MM.1S (cell line): ENCODE results near the gene TBL1XR1.
A peak's percentile ranks its signal among the peaks of the same experiment; 100 is the strongest.

Experiments
- DNase-seq: peaks from one replicate; pipeline ENCODE4 v3.0.0-alpha.2; 2015
- H2AFZ ChIP-seq: fragments of 300-600 bp; sonication (generic); 2 replicates; pipeline ENCODE4 v1.6.0; 2016; ENCODE audit warnings: antibody characterized with exemption, low read length
- H3F3A ChIP-seq: fragments of 300-600 bp; sonication (generic); 2 replicates; pipeline ENCODE4 v1.6.1; 2016; ENCODE audit warnings: mild to moderate bottlenecking, antibody characterized with exemption, low read length, moderate library complexity, mixed read lengths; ENCODE audit not compliant: insufficient read depth
- H3K27ac ChIP-seq: fragments of 300-600 bp; sonication (generic); 2 replicates; pipeline ENCODE4 v1.5.1; 2016; ENCODE audit warnings: mild to moderate bottlenecking, low read length
- H3K27me3 ChIP-seq: fragments of 300-600 bp; sonication (generic); replicated peaks from 2 replicates; pipeline ENCODE4 v1.6.0; 2016; ENCODE audit warnings: low read length; ENCODE audit not compliant: insufficient read depth
- H3K36me3 ChIP-seq: fragments of 300-600 bp; sonication (generic); replicated peaks from 2 replicates; pipeline ENCODE4 v1.6.1; 2016; ENCODE audit warnings: mild to moderate bottlenecking, low read length, mixed read lengths; ENCODE audit not compliant: insufficient read depth
- H3K4me1 ChIP-seq: fragments of 300-600 bp; sonication (generic); 2 replicates; pipeline ENCODE4 v1.6.1; 2016; ENCODE audit warnings: low read length, mixed read lengths
- H3K4me2 ChIP-seq: fragments of 300-600 bp; sonication (generic); 2 replicates; pipeline ENCODE4 v1.6.0; 2016; ENCODE audit warnings: low read depth, low read length
- H3K4me3 ChIP-seq: fragments of 300-600 bp; sonication (generic); 2 replicates; pipeline ENCODE4 v1.5.1; 2016; ENCODE audit warnings: low read length, mixed read lengths
- H3K79me2 ChIP-seq: fragments of 300-600 bp; sonication (generic); 2 replicates; pipeline ENCODE4 v1.6.1; 2016; ENCODE audit warnings: mixed run types, low read length, mixed read lengths
- H3K9ac ChIP-seq: fragments of 300-600 bp; sonication (generic); 2 replicates; pipeline ENCODE4 v1.6.1; 2016; ENCODE audit warnings: low read length, mixed read lengths
- H3K9me2 ChIP-seq: fragments of 300-600 bp; sonication (generic); replicated peaks from 2 replicates; pipeline ENCODE4 v1.6.1; 2016; ENCODE audit warnings: mild to moderate bottlenecking, low read length, mixed read lengths; ENCODE audit not compliant: insufficient read depth
- H3K9me3 ChIP-seq: fragments of 300-600 bp; sonication (generic); replicated peaks from 2 replicates; pipeline ENCODE4 v1.6.1; 2016; ENCODE audit warnings: mild to moderate bottlenecking, low read length, mixed read lengths; ENCODE audit not compliant: insufficient read depth
- H4K20me1 ChIP-seq: fragments of 300-600 bp; sonication (generic); 2 replicates; pipeline ENCODE4 v1.6.1; 2016; ENCODE audit warnings: mild to moderate bottlenecking, low read length, moderate library complexity, mixed read lengths; ENCODE audit not compliant: insufficient read depth
- CTCF ChIP-seq: fragments of 300-600 bp; sonication (generic); IDR thresholded peaks from 2 replicates; pipeline ENCODE4 v1.5.1; 2016; ENCODE audit warnings: antibody characterized with exemption, low read length, mixed read lengths
- EZH2 ChIP-seq: fragments of 300-600 bp; sonication (generic); optimal IDR thresholded peaks from 2 replicates; pipeline ENCODE3; 2017; ENCODE audit warnings: low read depth, mild to moderate bottlenecking, antibody characterized with exemption, low read length, mixed read lengths
- EZH2phosphoT487 ChIP-seq: fragments of 300-600 bp; sonication (generic); IDR thresholded peaks from 2 replicates; pipeline ENCODE4 v1.6.1; 2018; ENCODE audit warnings: antibody characterized with exemption, low read length

Gene TBL1XR1

DNA sequence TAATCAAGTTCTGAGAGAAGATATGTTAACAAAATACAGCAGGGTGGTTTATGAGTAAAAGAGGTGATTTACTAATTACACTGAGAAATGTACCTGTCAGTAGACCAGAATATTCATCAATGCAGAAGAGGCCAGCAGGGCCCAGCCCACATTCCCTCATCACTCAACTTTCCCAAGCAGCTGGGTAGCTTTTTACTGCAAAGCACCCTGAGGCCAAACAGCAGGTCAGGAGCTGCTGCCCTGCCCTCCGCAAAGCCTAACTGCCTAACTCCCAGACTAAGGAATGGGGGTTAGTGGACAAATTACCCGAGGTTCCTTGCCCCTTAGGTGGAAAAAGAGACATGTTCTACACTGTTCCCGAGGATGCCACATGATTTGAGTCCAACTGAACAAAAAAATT is 108.2 kb downstream of the TBL1XR1 start:
- no peak overlapping the region for H3K27ac ChIP-seq
- peaks cover 8% of the 10 kb centered on the region for H3K36me3 ChIP-seq
- peaks cover 38% of the 10 kb centered on the region for H3K4me1 ChIP-seq
- no peaks in the 10 kb centered on the region for H3K9me3 ChIP-seq
- H2AFZ ChIP-seq = no peak overlapping the region
- H4K20me1 ChIP-seq = peaks cover 90% of the 10 kb centered on the region
- no peaks in the 10 kb centered on the region for H3K9me2 ChIP-seq
- no peaks in the 10 kb centered on the region; the same call in 1 of the 2 replicates for H3F3A ChIP-seq
- no peak for TF ChIP-seq EZH2phosphoT487
- TF ChIP-seq EZH2 = no peak
- TF ChIP-seq CTCF = no peak
- no peak overlapping the region for H3K9ac ChIP-seq
- H3K4me2 ChIP-seq = no peak overlapping the region; the same call in 1 of the 2 replicates
- H3K27me3 ChIP-seq = no peaks in the 10 kb centered on the region
- no peak for DNase-seq
- H3K4me3 ChIP-seq = no peak overlapping the region
- peaks cover 99% of the 10 kb centered on the region for H3K79me2 ChIP-seq

GRCh38 chr3:177085794-177086193 is 111.5 kb downstream of the TBL1XR1 start:
- Histone ChIP-seq H3K27ac (no peak overlapping the region), H3F3A (peaks cover 1% of the 10 kb centered on the region; the same call in 1 of the 2 replicates), H3K4me2 (no peak overlapping the region), H4K20me1 (peaks cover 83% of the 10 kb centered on the region), H3K9me3 (no peaks in the 10 kb centered on the region), H3K36me3 (peaks cover 12% of the 10 kb centered on the region), H3K79me2 (peaks cover 100% of the 10 kb centered on the region), H3K27me3 (no peaks in the 10 kb centered on the region), H3K9me2 (no peaks in the 10 kb centered on the region), H2AFZ (no peak overlapping the region), H3K4me3 (no peak overlapping the region), H3K4me1 (peaks cover 38% of the 10 kb centered on the region), H3K9ac (no peak overlapping the region)
- TF ChIP-seq EZH2phosphoT487 = no peak
- no peak for TF ChIP-seq EZH2
- no peak for TF ChIP-seq CTCF
- DNase-seq = no peak

DNA sequence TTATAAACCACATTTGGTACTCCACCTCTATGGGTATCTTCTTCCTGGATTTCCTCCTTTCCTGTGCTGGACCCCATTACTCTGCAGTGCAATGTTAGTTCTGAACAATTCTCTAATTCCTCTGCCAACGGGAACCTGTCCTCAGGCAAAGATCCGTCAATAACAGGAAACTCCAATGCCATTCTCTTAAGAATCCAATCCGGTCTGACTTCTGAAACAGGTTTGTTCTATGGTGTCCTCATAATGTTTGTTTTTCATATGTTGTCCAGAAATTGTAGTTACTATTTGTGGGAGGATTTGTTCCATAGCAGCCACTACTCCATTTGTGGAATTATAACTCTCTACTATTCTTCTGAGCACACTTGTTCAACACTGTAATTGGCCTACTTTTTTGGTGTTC is 112.7 kb downstream of the TBL1XR1 start:
- H3K4me2 ChIP-seq = peak overlapping the region; percentile 13; the same call in 1 of the 2 replicates
- no peak for TF ChIP-seq CTCF
- no peak overlapping the region for H3K4me3 ChIP-seq
- peaks cover 100% of the 10 kb centered on the region for H3K79me2 ChIP-seq
- peak overlapping the region; percentile 17; the same call in 1 of the 2 replicates for H3K27ac ChIP-seq
- peaks cover 12% of the 10 kb centered on the region for H3K36me3 ChIP-seq
- peaks cover 3% of the 10 kb centered on the region; the same call in 1 of the 2 replicates for H3F3A ChIP-seq
- no peak overlapping the region for H3K9ac ChIP-seq
- no peaks in the 10 kb centered on the region for H3K9me3 ChIP-seq
- H3K27me3 ChIP-seq = no peaks in the 10 kb centered on the region
- H4K20me1 ChIP-seq = peaks cover 80% of the 10 kb centered on the region
- H2AFZ ChIP-seq = no peak overlapping the region
- H3K9me2 ChIP-seq = no peaks in the 10 kb centered on the region
- peaks cover 38% of the 10 kb centered on the region for H3K4me1 ChIP-seq
- no peak for DNase-seq
